ENCODE results near the gene TTLL12. TPM values are rescaled to one million over a fixed set of nuclear protein-coding genes. Genes with fewer than 3 reads are reported as not detected.

TTLL12 gene
- polyA plus RNA-seq, 2 of the 4 experiments (the other 2 are of a cell fraction): 8.6 to 18.7 TPM

- WGBS (ENCODE audit: missing lambda C conversion rate): 70% methylated on average over 14 of the region's 16 CpGs
- no peak for DNase-seq (ENCODE audit: low read depth in 1 of 2, low spot score in 1 of 2)
- POLR2A ChIA-PET: interaction anchor here (0.7 kb wide), 1 partner anchor 697 kb away, joined by 3 read pairs; no protein-coding TSS in a partner anchor
These were observed 57.2 kb downstream of the TTLL12 start for GRCh38 chr22:43129426-43130425.

GRCh38 chr22:43128928-43129424, 58.0 kb downstream of the TTLL12 start:
- no peak overlapping the region for H3K4me2 ChIP-seq

More at GRCh38 chr22:43129426-43130425, 57.2 kb downstream of the TTLL12 start:
- CTCF ChIA-PET: interaction anchor here (0.6 to 1.6 kb wide), 2 partner anchors 16 to 509 kb away, joined by 3 read pairs; no protein-coding TSS in a partner anchor
- Histone ChIP-seq H3K9me3 (no peaks in the 10 kb centered on the region), H3K4me1 (peaks cover 22% of the 10 kb centered on the region), H3K4me3 (no peak overlapping the region), H3K4me2 (no peak overlapping the region), H3K27ac (no peak overlapping the region)
- ATAC-seq (no peak), FAIRE-seq (no peak)
- TF ChIP-seq CBX2 (IDR thresholded peaks at IDR 0.05; ENCODE audit: borderline replicate concordance, low read depth): no peak
- no peak for TF ChIP-seq NPAS2 (CRISPR knock-in tag; IDR thresholded peaks at IDR 0.05; ENCODE audit: borderline replicate concordance)

GRCh38 chr22:43128116-43128515, 58.8 kb downstream of the TTLL12 start:
- TF ChIP-seq RARB (CRISPR knock-in tag; IDR thresholded peaks at IDR 0.05) (no peak), PBX3 (IDR thresholded peaks at IDR 0.05) (no peak), POLR2A (IDR thresholded peaks at IDR 0.05; ENCODE audit: low read length) (no peak), HOXB5 (CRISPR knock-in tag; IDR thresholded peaks at IDR 0.05) (no peak), HOXA7 (CRISPR knock-in tag; IDR thresholded peaks at IDR 0.05) (no peak), ZC3H11A (IDR thresholded peaks at IDR 0.05) (no peak), CHD4 (IDR thresholded peaks at IDR 0.05; ENCODE audit: borderline replicate concordance) (no peak), RCOR1 (IDR thresholded peaks at IDR 0.05; ENCODE audit: low read depth, low read length) (no peak), JUNB (IDR thresholded peaks at IDR 0.05) (no peak), NPAS2 (CRISPR knock-in tag; IDR thresholded peaks at IDR 0.05; ENCODE audit: borderline replicate concordance) (no peak)
- TF ChIP-seq, protein P1, sequence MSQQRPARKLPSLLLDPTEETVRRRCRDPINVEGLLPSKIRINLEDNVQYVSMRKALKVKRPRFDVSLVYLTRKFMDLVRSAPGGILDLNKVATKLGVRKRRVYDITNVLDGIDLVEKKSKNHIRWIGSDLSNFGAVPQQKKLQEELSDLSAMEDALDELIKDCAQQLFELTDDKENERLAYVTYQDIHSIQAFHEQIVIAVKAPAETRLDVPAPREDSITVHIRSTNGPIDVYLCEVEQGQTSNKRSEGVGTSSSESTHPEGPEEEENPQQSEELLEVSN (IDR thresholded peaks at IDR 0.05; ENCODE audit: borderline replicate concordance, low read depth): no peak
- TF ChIP-seq, protein P2, sequence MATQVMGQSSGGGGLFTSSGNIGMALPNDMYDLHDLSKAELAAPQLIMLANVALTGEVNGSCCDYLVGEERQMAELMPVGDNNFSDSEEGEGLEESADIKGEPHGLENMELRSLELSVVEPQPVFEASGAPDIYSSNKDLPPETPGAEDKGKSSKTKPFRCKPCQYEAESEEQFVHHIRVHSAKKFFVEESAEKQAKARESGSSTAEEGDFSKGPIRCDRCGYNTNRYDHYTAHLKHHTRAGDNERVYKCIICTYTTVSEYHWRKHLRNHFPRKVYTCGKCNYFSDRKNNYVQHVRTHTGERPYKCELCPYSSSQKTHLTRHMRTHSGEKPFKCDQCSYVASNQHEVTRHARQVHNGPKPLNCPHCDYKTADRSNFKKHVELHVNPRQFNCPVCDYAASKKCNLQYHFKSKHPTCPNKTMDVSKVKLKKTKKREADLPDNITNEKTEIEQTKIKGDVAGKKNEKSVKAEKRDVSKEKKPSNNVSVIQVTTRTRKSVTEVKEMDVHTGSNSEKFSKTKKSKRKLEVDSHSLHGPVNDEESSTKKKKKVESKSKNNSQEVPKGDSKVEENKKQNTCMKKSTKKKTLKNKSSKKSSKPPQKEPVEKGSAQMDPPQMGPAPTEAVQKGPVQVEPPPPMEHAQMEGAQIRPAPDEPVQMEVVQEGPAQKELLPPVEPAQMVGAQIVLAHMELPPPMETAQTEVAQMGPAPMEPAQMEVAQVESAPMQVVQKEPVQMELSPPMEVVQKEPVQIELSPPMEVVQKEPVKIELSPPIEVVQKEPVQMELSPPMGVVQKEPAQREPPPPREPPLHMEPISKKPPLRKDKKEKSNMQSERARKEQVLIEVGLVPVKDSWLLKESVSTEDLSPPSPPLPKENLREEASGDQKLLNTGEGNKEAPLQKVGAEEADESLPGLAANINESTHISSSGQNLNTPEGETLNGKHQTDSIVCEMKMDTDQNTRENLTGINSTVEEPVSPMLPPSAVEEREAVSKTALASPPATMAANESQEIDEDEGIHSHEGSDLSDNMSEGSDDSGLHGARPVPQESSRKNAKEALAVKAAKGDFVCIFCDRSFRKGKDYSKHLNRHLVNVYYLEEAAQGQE (IDR thresholded peaks at IDR 0.05): no peak
- Histone ChIP-seq H3K27ac (no peak overlapping the region; a peak in 1 of 6 replicates), H3K9me3 (no peaks in the 10 kb centered on the region), H3K4me3 (no peak overlapping the region), H3K4me2 (no peak overlapping the region), H3K4me1 (peaks cover 22% of the 10 kb centered on the region)
- POLR2A ChIA-PET: interaction anchor here (0.9 kb wide), 1 partner anchor 23 kb away, joined by 4 read pairs; the partner anchor contains the start of gene TSPO
- CTCF ChIA-PET: interaction anchor here (0.6 to 2.5 kb wide), 5 partner anchors 8 to 507 kb away, joined by 3 to 11 read pairs (median 3); no protein-coding TSS in a partner anchor
- FAIRE-seq (no peak), ATAC-seq (no peak), DNase-seq (ENCODE audit: low read depth in 1 of 2, low spot score in 1 of 2) (no peak)
- 87% methylated on average over 10 of the region's 13 CpGs for WGBS (ENCODE audit: missing lambda C conversion rate)

More at GRCh38 chr22:43128928-43129424, 58.0 kb downstream of the TTLL12 start:
- 69% methylated on average over 13 of the region's 20 CpGs for WGBS (ENCODE audit: missing lambda C conversion rate)
- Histone ChIP-seq H3K4me3 (no peak overlapping the region), H3K27ac (no peak overlapping the region), H3K4me1 (peaks cover 22% of the 10 kb centered on the region), H3K9me3 (no peaks in the 10 kb centered on the region)
- CTCF ChIA-PET: interaction anchor here (1.6 kb wide), 1 partner anchor 508 kb away, joined by 3 read pairs; no protein-coding TSS in a partner anchor
- ATAC-seq (no peak), DNase-seq (ENCODE audit: low read depth in 1 of 2, low spot score in 1 of 2) (no peak), FAIRE-seq (no peak)
- no peak for TF ChIP-seq POLR2A (IDR thresholded peaks at IDR 0.05; ENCODE audit: low read length)
- no peak for TF ChIP-seq RARB (CRISPR knock-in tag; IDR thresholded peaks at IDR 0.05)
- TF ChIP-seq HDAC2 (IDR thresholded peaks at IDR 0.05): no peak
- no peak for TF ChIP-seq NR3C1 (IDR thresholded peaks at IDR 0.05)
- TF ChIP-seq RAD21 (conservative IDR thresholded peaks at IDR 0.05 in 1 of 2, IDR thresholded peaks at IDR 0.05 in 1 of 2): no peak
- no peak for TF ChIP-seq HES2 (IDR thresholded peaks at IDR 0.05)
- POLR2A ChIA-PET: no interaction called here
